Lung microvascular endothelial cell (primary cell): ENCODE data around the gene SYCP3. TPM values are rescaled to one million over a fixed set of nuclear protein-coding genes. Genes with fewer than 3 reads are reported as not detected.

ENCODE experiments used
- DNase-seq, 2 donors: peaks; one replicate each; pipeline versions ENCODE4 v3.0.0 to v3.0.0-alpha.2; 2010; ENCODE audit warnings: low read depth in 2 of 2
- total RNA-seq: library from RNA; depleted of rRNA; stranded (reverse); fragments of >200 nt; gene quantifications from 2 replicates; pipeline ENCODE4 v1.2.1, GENCODE V29; 2014

The SYCP3 gene
- total RNA-seq, 1 donor from 2014 or later = under 0.01 TPM

DNA sequence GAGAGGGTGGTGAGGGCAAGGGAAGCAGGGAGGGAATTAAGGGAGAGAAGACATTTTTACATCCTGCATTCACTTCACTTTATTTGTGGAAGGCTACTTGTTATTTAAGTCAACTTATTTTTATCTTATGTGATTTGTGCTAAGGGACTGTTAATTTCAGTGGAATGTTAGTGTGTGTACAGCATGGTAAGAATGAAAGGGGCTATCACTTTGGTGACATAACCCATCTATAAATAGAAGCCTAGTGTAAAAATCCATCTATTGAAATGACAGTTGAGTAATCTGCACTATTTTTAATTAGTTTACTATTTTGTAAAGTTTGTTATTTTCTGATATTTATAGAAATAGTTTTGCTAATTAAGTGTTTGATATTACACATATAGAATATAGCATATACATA, 58.6 kb downstream of the SYCP3 start:
- no peak for DNase-seq

- DNase-seq = no peak
Observed at GRCh38 chr12:101680240-101680639, 59.0 kb downstream of the SYCP3 start.

Other genes with a start within 250 kb of the SYCP3 start
- gene MYBPC1, start 144.5 kb downstream of the SYCP3 start, total RNA-seq = not detected in 2 replicates
- 20.5 and 42.7 TPM in 2 replicates for gene CHPT1, start 41.8 kb downstream of the SYCP3 start, total RNA-seq
- gene GNPTAB, start 91.5 kb upstream of the SYCP3 start, total RNA-seq = 23.5 and 25.0 TPM in 2 replicates
- gene DRAM1, start 138.1 kb upstream of the SYCP3 start, total RNA-seq = 23.6 and 26.8 TPM in 2 replicates